GM12891 (cell line): ENCODE data around the gene CDYL2.
"Not testable (repeated sequence)": the region's sequence is repeated elsewhere in the genome, so short reads cannot be mapped to it uniquely, and the experiment has no call there.

Experiments used
- PAX5 ChIP-seq: IDR thresholded peaks from 2 replicates; pipeline ENCODE4 v1.6.1; 2011; ENCODE audit warnings: low read length, moderate library complexity, mild to moderate bottlenecking; ENCODE audit not compliant: insufficient read depth, severe bottlenecking
- POLR2A ChIP-seq: IDR thresholded peaks from 2 replicates; pipeline ENCODE4 v1.6.1; 2011; ENCODE audit warnings: low read depth, low read length, control low read depth
- POLR2AphosphoS5 ChIP-seq: IDR thresholded peaks from 2 replicates; pipeline ENCODE4 v1.6.1; 2011; ENCODE audit warnings: low read depth, low read length, control low read depth
- POU2F2 ChIP-seq: IDR thresholded peaks from 2 replicates; pipeline ENCODE4 v1.6.1; 2011; ENCODE audit warnings: low read depth, mild to moderate bottlenecking, control low read depth, low read length, moderate library complexity
- SPI1 ChIP-seq: IDR thresholded peaks from 2 replicates; pipeline ENCODE4 v1.6.1; 2011; ENCODE audit warnings: low read depth, low read length, control low read depth
- TAF1 ChIP-seq: IDR thresholded peaks from 2 replicates; pipeline ENCODE4 v1.6.1; 2011; ENCODE audit warnings: low read depth, low read length, control low read depth

DNA sequence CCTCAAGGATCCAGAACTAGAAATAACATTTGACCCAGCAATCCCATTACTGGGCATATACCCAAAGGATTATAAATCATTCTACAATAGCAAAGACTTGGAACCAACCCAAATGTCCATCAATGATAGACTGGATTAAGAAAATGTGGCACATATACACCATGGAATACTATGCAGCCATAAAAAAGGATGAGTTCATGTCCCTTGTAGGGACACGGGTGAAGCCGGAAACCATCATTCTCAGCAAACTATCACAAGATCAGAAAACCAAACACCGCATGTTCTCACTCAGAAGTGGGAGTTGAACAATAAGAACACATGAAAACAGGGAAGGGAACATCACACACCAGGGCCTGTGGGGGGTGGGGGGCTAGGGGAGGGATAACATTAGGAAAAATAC, 17.8 kb downstream of the CDYL2 start:
- not testable (repeated sequence) for TF ChIP-seq POLR2AphosphoS5, POLR2A, PAX5, SPI1, TAF1, POU2F2
